K562 (cell line): ENCODE results near the gene CHMP1A.

Experiments
- NFXL1 ChIP-seq: fragments of 450-650 bp; formaldehyde crosslinking; IDR thresholded peaks from 2 replicates; pipeline ENCODE4 v1.4.0; 2021; ENCODE audit warnings: mild to moderate bottlenecking
- POLR2AphosphoS5 ChIP-seq: IDR thresholded peaks from 2 replicates; pipeline ENCODE4 v1.6.1; 2011; ENCODE audit warnings: mild to moderate bottlenecking, low read depth, low read length, moderate library complexity; ENCODE audit not compliant: control insufficient read depth, insufficient read depth
- RNF2 ChIP-seq: sonication (generic); IDR thresholded peaks from 2 replicates; pipeline ENCODE4 v1.6.1; 2016
- TCF7L2 ChIP-seq: fragments of 150-350 bp; IDR thresholded peaks from 2 replicates; pipeline ENCODE4 v1.6.1; 2016; ENCODE audit warnings: low read depth, mild to moderate bottlenecking, low read length, moderate library complexity
- ZNF184 ChIP-seq: sonication (generic); formaldehyde crosslinking; IDR thresholded peaks from 2 replicates; pipeline ENCODE4 v1.5.0; 2020; ENCODE audit warnings: missing genetic modification reagents
- ZNF384 ChIP-seq: IDR thresholded peaks from 2 replicates; pipeline ENCODE4 v1.6.1; 2012; ENCODE audit warnings: low read depth, low read length, improper control_type of control experiment
- TF ChIP-seq, protein P1 (sequence below): fragments of 250-450 bp; sonication (Bioruptor Pico); IDR thresholded peaks from 2 replicates; pipeline ENCODE4 v1.9.0; 2021; ENCODE audit warnings: mild to moderate bottlenecking, inconsistent platforms
- TF ChIP-seq, protein P2 (sequence below): fragments of 450-650 bp; conservative IDR thresholded peaks from 2 replicates; pipeline ENCODE4 v1.6.1; 2016; ENCODE audit warnings: missing genetic modification characterization, low read depth, mild to moderate bottlenecking, control low read depth, missing compliant biosample characterization
- TF ChIP-seq, protein P3 (sequence below), 3 experiments: IDR thresholded peaks in 2 of 3; conservative IDR thresholded peaks in 1 of 3; 2 replicates each; pipeline ENCODE4 v1.5.1; 2011 to 2012; ENCODE audit warnings: low read length in 3 of 3, mild to moderate bottlenecking in 3 of 3, control low read depth in 2 of 3, improper control_type of control experiment in 1 of 3, inconsistent platforms in 1 of 3, low read depth in 1 of 3, mixed read lengths in 1 of 3, moderate library complexity in 1 of 3; ENCODE audit not compliant: insufficient read depth in 2 of 3

DNA sequence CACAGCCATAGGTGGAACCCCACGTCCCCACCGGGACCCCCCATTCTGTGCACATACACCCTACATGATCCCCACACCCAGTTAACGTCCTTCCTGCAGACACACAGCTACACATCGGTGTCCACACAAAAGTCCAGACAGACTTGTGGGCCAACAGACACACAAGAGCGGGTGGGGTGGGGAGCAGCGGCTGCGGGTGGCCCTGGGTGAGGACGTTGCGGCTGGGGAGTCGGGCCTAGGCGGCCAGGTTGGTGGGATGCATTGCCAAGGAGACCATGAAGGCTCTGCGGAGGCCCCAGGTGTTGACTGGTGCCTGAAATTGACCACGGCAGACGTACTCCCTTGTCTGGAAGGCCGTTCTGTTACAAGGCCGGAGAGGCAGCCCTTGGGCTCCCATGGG lies 52.7 kb downstream of the CHMP1A start:
- TF ChIP-seq, protein P1, sequence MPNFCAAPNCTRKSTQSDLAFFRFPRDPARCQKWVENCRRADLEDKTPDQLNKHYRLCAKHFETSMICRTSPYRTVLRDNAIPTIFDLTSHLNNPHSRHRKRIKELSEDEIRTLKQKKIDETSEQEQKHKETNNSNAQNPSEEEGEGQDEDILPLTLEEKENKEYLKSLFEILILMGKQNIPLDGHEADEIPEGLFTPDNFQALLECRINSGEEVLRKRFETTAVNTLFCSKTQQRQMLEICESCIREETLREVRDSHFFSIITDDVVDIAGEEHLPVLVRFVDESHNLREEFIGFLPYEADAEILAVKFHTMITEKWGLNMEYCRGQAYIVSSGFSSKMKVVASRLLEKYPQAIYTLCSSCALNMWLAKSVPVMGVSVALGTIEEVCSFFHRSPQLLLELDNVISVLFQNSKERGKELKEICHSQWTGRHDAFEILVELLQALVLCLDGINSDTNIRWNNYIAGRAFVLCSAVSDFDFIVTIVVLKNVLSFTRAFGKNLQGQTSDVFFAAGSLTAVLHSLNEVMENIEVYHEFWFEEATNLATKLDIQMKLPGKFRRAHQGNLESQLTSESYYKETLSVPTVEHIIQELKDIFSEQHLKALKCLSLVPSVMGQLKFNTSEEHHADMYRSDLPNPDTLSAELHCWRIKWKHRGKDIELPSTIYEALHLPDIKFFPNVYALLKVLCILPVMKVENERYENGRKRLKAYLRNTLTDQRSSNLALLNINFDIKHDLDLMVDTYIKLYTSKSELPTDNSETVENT (CRISPR knock-in tag), result no peak
- TF ChIP-seq NFXL1 (CRISPR knock-in tag), result no peak
- no peak for TF ChIP-seq ZNF384
- no peak for TF ChIP-seq RNF2
- TF ChIP-seq, protein P2, sequence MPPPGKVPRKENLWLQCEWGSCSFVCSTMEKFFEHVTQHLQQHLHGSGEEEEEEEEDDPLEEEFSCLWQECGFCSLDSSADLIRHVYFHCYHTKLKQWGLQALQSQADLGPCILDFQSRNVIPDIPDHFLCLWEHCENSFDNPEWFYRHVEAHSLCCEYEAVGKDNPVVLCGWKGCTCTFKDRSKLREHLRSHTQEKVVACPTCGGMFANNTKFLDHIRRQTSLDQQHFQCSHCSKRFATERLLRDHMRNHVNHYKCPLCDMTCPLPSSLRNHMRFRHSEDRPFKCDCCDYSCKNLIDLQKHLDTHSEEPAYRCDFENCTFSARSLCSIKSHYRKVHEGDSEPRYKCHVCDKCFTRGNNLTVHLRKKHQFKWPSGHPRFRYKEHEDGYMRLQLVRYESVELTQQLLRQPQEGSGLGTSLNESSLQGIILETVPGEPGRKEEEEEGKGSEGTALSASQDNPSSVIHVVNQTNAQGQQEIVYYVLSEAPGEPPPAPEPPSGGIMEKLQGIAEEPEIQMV, result no peak
- no peak for TF ChIP-seq POLR2AphosphoS5
- TF ChIP-seq TCF7L2, result no peak
- TF ChIP-seq, protein P3, sequence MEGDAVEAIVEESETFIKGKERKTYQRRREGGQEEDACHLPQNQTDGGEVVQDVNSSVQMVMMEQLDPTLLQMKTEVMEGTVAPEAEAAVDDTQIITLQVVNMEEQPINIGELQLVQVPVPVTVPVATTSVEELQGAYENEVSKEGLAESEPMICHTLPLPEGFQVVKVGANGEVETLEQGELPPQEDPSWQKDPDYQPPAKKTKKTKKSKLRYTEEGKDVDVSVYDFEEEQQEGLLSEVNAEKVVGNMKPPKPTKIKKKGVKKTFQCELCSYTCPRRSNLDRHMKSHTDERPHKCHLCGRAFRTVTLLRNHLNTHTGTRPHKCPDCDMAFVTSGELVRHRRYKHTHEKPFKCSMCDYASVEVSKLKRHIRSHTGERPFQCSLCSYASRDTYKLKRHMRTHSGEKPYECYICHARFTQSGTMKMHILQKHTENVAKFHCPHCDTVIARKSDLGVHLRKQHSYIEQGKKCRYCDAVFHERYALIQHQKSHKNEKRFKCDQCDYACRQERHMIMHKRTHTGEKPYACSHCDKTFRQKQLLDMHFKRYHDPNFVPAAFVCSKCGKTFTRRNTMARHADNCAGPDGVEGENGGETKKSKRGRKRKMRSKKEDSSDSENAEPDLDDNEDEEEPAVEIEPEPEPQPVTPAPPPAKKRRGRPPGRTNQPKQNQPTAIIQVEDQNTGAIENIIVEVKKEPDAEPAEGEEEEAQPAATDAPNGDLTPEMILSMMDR (IDR thresholded peaks at IDR 0.05 in 2 of 3, conservative IDR thresholded peaks at IDR 0.05 in 1 of 3; ENCODE audit: insufficient read depth in 2 of 3, low read depth in 1 of 3, low read length in 3 of 3), result no peak
- TF ChIP-seq ZNF184, result no peak
